Glomerular visceral epithelial cell (primary cell): ENCODE data around the gene TDRD10.
A peak's percentile ranks its signal among the peaks of the same experiment; 100 is the strongest.
"Not testable (repeated sequence)": the region's sequence is repeated elsewhere in the genome, so short reads cannot be mapped to it uniquely, and the experiment has no call there.

Experiments used
- DNase-seq: peaks from one replicate; pipeline ENCODE4 v3.0.0-alpha.2; 2016; ENCODE audit errors: extremely low spot score

TDRD10 gene

DNA sequence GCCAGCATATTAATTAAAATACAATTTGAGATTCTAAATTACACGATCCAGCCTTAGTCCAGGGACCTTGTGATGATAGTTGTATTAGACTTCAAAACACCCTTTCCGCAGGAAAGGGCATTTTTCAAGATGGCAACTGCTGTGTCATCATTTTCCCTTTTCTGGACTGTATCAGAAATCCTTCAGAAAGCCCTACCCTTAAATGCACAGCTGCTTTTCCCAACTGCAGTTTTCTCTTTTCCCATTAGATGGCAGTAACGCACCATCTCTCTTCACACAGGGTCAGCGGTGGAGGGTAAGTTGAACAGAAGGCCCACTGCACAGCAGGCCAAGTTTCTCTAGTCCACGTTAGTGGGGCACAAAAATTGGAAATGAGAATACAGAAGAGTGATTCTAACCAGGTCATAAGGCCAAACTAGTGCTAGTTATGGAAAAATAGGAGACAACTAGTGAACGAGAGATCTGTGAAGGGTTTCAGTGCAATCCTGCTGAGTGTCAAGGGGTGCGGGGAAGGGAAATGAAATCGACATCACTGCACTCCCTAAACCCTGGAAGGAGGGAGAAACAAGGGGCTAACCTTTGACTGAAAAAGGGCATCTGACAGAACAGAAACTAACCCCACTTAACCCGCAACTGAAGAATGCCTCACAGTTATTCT is 22.1 kb upstream of the TDRD10 start:
- peak; percentile 83 for DNase-seq

DNA sequence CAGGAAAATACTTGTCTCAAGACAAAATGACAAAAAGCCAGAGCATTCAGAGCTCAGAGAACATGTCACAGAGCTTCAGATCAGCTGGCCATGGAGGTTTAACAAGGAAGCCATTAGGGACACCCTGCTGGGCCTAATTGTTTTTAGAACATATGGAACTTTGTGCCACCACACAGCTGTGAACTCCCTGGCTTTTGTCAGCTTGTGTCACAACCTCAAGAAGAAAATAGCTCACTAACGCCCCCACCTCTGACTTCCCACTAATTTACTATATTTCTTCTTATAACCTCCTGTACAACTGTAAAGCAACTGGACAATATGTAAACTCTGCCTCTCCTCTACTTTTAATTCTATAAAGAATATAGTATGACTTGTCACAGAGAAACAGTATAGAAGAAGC is 21.0 kb upstream of the TDRD10 start:
- no peak for DNase-seq

DNA sequence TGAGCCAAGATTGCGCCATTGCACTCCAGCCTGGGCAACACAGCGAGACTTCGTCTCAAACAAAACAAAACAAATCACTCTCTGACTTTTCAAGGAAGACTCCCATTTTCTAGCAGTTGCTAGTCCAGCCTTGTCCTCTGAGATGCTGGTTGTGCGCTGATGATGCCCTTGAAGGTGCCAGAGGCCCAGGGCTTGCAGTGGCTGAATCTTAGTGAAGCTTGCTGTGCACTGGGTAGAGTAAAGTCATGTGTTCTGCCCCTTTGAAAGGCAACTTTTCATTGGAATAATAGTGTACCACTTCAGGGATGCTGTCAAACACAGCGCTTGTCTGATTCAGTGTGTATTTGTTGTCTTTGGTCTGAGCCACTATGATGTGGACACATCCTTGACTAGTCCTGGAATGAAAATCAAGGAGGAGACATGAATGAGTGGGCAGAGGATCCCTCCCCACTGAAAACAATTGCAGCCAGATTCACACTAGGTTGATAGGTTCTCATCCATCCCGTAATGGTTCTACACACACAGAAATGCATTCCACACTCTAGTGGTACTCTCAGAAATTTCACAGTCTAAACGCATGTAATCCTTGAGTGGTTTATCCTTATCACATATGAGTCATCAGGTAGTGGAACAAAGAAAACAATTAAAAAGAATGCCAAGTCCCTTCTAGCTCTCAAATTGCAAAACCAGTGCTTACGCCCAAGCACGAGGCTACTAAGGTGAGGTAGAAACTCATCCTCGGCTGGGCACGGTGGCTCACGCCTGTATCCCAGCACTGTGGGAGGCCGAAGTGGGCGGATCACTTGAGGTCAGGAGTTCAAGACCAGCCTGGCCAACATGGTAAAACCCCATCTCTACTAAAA is 17.8 kb upstream of the TDRD10 start:
- DNase-seq, result peak; percentile 54

GRCh38 chr1:154485106-154485505 is 16.9 kb upstream of the TDRD10 start:
- DNase-seq, result no peak

DNA sequence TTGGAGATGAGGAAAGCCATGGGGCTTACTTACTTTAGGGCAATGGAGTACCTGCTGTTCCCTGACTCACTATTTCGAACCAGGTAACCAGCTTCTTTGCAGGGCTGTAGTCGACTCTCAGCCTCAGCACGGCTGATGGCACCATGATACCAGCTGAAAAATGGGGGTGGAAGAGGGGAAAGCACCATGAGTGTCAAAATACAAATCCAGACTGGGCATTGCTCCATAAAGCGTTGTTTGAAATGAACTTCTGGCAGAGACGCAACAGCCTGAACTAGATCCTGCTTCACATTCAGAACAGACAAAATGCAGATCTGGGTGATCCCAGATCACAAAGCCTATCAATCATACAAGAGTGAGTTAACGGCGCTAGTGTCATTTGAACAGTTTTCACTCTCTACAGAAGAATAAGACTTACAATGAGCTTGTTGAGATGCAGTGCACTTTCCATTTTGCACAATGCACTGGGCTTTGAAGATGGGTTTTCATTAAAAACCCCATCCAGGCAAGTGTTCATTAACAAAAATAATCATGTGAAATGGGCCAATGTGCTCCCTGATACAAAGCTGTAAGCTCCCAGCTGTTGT is 16.0 kb upstream of the TDRD10 start:
- DNase-seq, result no peak

DNA sequence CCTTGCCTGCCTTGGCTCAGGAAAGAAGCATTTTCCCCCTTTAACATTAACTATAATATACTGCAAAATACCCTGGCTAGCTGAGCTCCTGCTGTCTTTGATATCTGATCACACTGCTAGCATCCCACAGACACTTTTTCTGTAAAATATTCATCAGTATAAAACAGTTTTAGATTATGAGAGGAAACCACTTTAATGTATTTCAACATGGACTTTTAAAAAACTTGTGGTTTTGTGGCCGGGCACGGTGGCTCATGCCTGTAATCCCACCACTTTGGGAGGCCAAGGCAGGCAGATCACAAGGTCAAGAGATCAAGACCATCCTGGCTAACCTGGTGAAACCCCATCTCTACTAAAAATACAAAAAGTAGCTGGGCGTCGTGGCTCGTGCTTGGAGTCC is 15.3 kb upstream of the TDRD10 start:
- not testable (repeated sequence) for DNase-seq

DNA sequence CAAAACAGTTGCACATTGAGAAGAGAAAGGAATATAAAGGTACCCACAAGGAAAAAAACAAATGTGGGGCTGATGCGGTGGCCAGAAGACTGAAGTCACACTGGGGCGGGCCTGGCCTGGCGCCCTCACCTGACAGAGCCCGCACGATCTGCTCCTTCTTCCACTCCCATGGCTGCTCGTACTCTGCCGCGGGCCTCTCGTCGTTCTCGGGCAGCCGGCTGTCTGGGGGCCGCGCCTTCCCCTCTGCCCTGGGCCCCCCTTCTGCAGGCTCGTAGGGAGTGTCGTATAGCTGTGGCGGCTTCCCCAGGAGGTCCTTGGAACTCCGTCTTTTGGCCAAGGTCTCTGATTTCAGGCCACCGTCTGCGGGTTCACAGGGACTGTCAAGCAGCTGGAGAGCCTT is 13.1 kb upstream of the TDRD10 start:
- DNase-seq, result no peak

DNA sequence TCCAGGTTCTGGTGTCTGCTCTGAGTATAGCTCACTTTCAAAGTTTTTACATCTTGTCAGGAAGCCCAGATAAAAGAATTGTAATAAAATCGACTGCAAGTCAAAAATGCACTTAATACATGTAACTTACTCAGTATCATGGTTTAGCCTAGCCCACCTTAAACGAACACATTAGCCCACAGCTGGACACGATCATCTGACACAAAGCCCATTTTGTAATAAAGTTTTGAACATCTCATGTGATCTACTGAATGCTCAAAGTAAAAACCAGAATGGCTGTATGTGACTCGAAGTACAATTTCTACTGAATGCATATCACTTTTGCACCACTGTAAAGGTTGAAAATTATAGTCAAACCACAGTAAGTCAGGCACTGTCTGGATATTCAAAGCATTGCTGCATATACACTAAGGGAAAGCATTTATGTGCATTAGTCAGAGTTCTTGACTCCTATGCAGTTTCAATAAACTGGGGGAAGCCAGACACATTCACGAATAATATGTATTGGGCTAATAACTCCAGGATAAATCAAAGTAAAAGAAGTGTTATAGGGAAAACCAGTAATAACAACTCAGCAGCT is 12.2 kb upstream of the TDRD10 start:
- no peak for DNase-seq

DNA sequence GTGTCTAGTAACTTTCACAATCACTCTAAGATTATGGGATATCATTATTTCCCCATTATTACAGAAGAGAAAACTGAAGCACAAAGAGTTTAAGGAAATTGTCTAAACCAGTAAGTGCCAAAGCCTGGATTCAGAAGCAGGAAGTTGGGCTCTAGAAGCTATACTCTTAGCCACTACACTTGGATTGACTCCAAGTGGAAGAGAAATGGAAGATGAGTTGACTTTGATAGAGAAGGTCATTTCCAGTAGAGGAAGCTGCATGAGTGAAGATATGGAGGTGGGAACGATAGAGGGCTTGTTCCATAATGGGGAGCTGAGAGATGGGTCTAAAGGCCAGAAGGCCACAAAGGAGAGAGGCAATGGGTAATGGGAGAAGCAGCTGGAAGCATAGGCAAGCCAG is 11.7 kb upstream of the TDRD10 start:
- DNase-seq, result no peak

GRCh38 chr1:154492115-154492514 is 9.9 kb upstream of the TDRD10 start:
- DNase-seq, result no peak

GRCh38 chr1:154493276-154493675 is 8.7 kb upstream of the TDRD10 start:
- DNase-seq, result no peak

DNA sequence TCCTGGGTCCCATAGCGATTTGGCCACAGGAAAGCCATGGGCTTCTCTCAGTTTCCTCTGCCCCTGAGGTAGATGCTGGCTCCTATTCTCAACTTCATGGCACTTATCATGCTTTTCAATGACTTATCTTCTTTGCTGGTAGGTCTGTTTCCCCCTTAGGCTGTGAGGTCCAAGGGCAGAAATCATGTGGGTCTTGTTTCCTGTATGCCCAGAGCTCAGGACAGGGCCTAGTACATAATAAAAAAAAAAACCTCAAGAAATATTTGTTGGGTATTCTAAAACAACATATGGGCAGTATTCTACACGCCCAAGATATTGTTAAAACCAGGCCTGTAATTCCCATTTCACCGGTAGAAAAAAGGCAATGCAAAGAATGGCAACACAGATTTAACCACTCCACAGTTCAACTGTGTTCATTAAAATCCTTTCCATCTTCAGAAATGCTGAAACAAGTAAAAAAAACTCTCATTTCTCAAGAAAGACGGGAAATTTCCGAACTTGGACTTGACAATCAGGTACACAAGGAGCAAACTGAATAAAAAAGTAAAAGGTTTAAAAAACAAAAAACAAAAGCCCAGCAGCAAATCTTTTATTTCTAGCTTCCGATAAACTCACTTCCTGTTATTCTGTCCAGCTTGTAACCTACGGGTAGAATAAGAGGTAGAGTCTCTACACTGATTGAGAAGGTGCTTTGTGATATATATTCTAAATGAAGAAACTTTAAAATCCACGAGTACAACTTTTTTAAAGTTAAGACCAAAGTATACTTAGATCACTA is 6.3 kb upstream of the TDRD10 start:
- DNase-seq, result no peak

DNA sequence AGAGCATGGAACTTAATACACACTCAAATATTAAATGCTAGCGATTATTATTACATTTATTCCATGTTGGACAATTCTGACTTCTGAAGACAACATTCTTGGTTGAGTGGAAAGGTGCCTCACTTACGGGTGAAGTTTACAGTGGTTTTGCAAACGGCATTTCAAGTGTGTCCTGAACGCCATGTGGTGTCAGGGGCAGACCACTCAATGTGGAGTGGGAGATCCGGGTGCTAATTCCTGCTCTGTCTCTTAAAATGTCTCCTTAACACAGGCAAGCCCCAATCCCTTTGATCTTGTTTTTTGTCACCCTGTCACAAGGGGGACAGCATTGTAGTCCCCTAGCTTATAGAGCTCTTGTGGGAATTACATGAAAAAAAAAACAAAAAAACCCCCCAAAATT is 5.6 kb upstream of the TDRD10 start:
- no peak for DNase-seq

DNA sequence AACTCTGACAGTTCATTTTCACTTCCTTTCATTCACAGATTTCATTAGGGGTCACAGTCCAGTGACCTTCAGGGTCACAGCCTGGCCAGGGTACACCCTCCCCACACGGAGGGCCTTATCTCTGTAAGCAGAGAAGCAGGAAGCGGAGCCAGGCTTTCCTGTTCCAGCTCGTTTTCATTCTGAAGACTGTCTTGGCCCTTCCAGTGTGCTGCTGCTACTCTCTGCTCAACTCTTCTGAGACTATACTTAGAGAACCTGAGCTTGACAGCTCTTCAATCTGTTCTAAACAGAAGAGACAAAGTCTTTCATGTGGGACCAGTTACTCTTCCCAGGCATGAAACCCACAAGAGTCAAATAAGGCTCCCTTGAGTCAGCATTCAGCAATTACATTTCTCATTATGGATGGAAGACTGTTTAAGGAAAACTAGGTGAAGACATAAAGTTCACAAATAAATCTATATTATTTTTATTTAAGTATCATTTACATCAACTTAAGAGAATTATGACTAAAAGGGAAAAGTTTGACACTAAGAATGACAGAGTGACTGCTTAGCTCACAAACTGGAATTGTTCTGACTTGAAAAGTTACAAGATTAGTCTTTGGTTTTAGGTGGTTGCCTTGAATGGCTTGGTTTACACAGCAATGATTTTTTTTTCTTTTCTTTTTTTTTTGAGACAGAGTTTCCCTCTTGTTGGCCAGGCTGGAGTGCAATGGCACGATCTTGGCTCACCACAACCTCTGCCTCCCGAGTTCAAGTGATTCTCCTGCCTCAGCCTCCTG is 4.8 kb upstream of the TDRD10 start:
- DNase-seq, result no peak

DNA sequence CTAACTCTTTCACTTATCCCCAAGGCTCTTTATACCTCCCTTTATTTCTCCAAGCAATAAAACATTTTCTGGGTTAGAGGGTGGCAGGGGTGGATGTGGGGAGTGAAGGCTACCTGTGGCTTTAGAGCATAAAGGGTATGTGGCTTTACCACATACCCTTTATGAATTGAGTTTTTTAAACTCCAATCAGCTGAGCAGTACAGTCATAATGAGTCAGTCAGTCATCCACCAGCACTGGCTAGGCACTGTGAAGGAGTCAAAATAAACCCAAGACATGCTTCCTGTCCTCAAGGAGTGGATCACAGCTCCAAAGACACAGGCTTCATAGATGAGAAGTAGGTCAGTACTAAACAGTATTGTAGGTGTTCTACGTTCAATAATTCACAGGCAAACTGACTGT is 2.6 kb upstream of the TDRD10 start:
- DNase-seq, result no peak

DNA sequence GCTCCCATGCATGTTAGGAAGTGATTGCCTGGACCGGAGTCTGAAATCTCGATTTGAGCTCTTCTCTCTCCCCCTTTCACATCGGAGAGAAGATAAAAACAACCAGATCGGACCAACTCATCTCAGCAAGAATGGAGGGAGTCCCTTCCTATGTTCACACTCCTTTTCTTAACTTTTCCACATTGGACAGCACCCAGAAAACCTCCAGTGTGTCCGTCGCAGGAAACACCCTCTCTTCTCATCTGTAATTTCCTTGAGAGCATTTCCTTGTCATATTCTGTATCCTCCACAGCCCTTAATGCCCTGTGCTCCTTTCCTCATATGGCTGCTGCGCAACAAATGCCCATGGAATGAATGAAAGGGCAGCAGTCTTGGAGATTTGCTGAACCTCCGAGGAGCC is 1.5 kb upstream of the TDRD10 start:
- DNase-seq, result no peak

GRCh38 chr1:154501423-154502065 is 475 bp upstream of the TDRD10 start:
- DNase-seq, result no peak

- DNase-seq, result no peak
Observed at GRCh38 chr1:154502744-154503115, 711 bp downstream of the TDRD10 start.

GRCh38 chr1:154503898-154504297 is 1.9 kb downstream of the TDRD10 start:
- DNase-seq, result no peak

DNA sequence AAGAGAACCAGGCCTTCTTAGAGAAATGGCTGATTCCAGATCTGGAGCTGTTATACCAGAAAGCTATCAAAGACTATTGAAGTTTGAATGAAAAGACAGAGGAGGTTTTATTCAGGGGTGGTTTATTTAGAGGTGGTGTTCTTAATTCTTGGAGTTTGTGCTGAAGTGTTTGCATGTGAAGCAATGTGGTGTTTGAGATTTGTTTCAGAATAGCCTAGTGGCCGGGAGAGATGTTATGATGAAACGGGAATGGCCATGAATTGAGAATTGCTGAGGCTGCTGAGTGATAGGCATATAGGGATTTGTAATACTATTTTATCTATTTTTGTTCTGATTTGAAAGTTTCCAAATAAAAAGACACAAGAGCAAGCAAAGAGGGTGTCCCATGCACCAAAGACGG is 10.7 kb downstream of the TDRD10 start:
- no peak for DNase-seq
